DOHH2 (cell line): Measurements from ENCODE around the gene NOS3.

Experiments
- H3F3A ChIP-seq: fragments of 200-600 bp; sonication (generic), shearing (Covaris generic); 2 replicates; pipeline ENCODE4 v1.6.0; 2016; ENCODE audit warnings: antibody characterized with exemption, mild to moderate bottlenecking; ENCODE audit not compliant: control insufficient read depth, insufficient read depth
- H3K27ac ChIP-seq: fragments of 200-600 bp; sonication (generic); 2 replicates; pipeline ENCODE4 v1.5.1; 2014; ENCODE audit warnings: low read depth, mild to moderate bottlenecking, low read length, moderate library complexity
- H3K27me3 ChIP-seq: fragments of 200-600 bp; sonication (generic); 2 replicates; pipeline ENCODE4 v1.6.1; 2014; ENCODE audit warnings: mild to moderate bottlenecking, low read length, mixed read lengths; ENCODE audit not compliant: control insufficient read depth
- H3K36me3 ChIP-seq: fragments of 200-600 bp; sonication (generic); 2 replicates; pipeline ENCODE4 v1.6.1; 2014; ENCODE audit warnings: mild to moderate bottlenecking, low read length, moderate library complexity, mixed read lengths; ENCODE audit not compliant: control insufficient read depth
- H3K4me1 ChIP-seq: fragments of 200-600 bp; sonication (generic); 2 replicates; pipeline ENCODE4 v1.6.1; 2014; ENCODE audit warnings: mild to moderate bottlenecking, low read length, mixed read lengths; ENCODE audit not compliant: control insufficient read depth
- H3K4me2 ChIP-seq: fragments of 200-600 bp; sonication (generic); 2 replicates; pipeline ENCODE4 v1.6.0; 2014; ENCODE audit warnings: mild to moderate bottlenecking, low read length, moderate library complexity
- H3K4me3 ChIP-seq: fragments of 200-600 bp; sonication (generic); 2 replicates; pipeline ENCODE4 v1.5.1; 2014; ENCODE audit warnings: mild to moderate bottlenecking, low read length, mixed read lengths
- H3K79me2 ChIP-seq: fragments of 200-600 bp; sonication (generic); 2 replicates; pipeline ENCODE4 v1.6.1; 2014; ENCODE audit warnings: mild to moderate bottlenecking, low read length, mixed read lengths; ENCODE audit not compliant: control insufficient read depth
- H3K9me2 ChIP-seq: fragments of 200-600 bp; sonication (generic); replicated peaks from 2 replicates; pipeline ENCODE4 v1.6.1; 2014; ENCODE audit warnings: mild to moderate bottlenecking, low read length, mixed read lengths; ENCODE audit not compliant: control insufficient read depth
- H3K9me3 ChIP-seq: fragments of 200-600 bp; sonication (generic); 2 replicates; pipeline ENCODE4 v1.6.1; 2014; ENCODE audit warnings: antibody characterized with exemption, low read length, mixed read lengths; ENCODE audit not compliant: control insufficient read depth, insufficient read depth
- H4K20me1 ChIP-seq: fragments of 200-600 bp; sonication (generic); 2 replicates; pipeline ENCODE4 v1.6.0; 2014; ENCODE audit warnings: low read depth, mild to moderate bottlenecking, antibody characterized with exemption, low read length, moderate library complexity; ENCODE audit not compliant: control insufficient read depth, insufficient read depth
- CTCF ChIP-seq: fragments of 200-600 bp; sonication (generic); IDR thresholded peaks from one replicate; pipeline ENCODE4 v1.5.1; 2014; ENCODE audit warnings: antibody characterized with exemption, mild to moderate bottlenecking, low read depth, low read length; ENCODE audit not compliant: poor library complexity, severe bottlenecking
- EZH2phosphoT487 ChIP-seq: fragments of 200-600 bp; sonication (generic); IDR thresholded peaks from 2 replicates; pipeline ENCODE4 v1.6.1; 2017; ENCODE audit warnings: borderline replicate concordance, mild to moderate bottlenecking, antibody characterized with exemption, low read length, moderate library complexity, mixed read lengths

Gene NOS3

DNA sequence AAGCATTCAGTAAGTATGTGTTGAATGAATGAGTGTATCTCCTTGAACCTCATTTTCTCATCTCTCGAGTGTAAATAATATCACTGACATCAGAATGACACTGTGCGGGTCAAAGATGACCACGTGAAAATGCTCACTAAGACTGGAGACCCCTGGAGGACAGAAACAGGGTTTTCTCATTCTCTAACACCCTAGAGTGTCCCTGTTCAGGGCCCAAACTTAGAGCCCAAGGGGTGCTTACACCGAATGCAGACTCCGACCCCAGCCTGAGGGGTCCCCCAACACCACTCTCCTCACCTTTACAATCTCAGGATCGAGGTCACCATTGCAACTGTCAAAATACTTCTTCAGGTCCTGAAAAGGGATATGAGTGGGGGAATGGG, 65.5 kb downstream of the NOS3 start:
- no peaks in the 10 kb centered on the region for H3K9me2 ChIP-seq
- peaks cover 32% of the 10 kb centered on the region for H3K4me1 ChIP-seq
- peaks cover 6% of the 10 kb centered on the region; the same call in 1 of the 2 replicates for H4K20me1 ChIP-seq
- no peaks in the 10 kb centered on the region for H3K9me3 ChIP-seq
- peaks cover 18% of the 10 kb centered on the region for H3K79me2 ChIP-seq
- H3K4me2 ChIP-seq, result 0 out of 2 replicates have a peak overlapping the region, but pooled peaks have one; percentile 64
- peaks cover 7% of the 10 kb centered on the region for H3F3A ChIP-seq
- peaks cover 5% of the 10 kb centered on the region; the same call in 1 of the 2 replicates for H3K36me3 ChIP-seq
- no peaks in the 10 kb centered on the region for H3K27me3 ChIP-seq
- no peak overlapping the region for H3K27ac ChIP-seq
- peak; percentile 16 for TF ChIP-seq CTCF
- TF ChIP-seq EZH2phosphoT487, result no peak
- H3K4me3 ChIP-seq, result no peak overlapping the region

DNA sequence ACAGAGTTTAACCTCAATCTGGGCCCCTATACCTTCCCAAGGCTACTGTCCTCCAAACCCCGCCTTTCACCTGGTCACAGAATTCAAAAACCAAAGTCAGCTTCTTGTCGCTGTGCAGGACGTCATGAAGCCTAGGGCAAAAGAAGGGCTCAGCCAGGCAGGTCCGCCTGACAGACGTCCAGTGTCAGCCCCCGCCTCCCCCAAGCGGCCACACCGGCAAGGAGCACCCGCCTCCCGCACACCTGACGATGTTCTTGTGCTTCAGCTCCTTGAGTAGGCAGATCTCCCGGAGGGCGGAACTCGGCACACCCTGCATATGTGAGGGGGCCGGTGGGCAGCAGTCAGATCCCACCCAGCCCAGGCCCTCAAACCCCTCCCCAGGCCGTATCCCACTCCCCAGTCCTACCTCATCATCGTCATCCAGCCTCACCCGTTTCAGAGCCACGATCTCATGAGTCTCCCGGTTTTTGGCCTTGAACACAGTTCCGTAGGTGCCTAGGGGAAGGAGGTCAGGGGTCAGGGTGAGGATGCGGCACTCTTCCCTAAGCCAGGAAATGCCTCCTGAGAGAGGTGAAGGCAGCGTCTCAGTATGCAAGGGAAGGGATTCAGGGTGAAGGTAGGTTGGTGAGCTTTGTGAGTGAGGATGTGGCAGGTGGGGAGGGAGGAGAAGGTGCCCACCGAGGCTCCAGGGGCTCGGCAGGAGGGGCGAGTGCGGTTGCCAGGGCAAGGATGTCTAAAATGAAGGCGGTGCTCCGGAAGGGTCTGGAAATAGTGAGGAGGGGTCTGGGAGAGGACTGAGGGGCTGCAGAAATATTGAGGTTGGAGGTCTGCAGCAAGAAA, 66.1 kb downstream of the NOS3 start:
- Histone ChIP-seq H3K36me3 (peaks cover 9% of the 10 kb centered on the region), H3K4me1 (peaks cover 34% of the 10 kb centered on the region), H3K9me3 (no peaks in the 10 kb centered on the region), H3K9me2 (no peaks in the 10 kb centered on the region), H4K20me1 (peaks cover 7% of the 10 kb centered on the region; the same call in 1 of the 2 replicates), H3K79me2 (peaks cover 24% of the 10 kb centered on the region), H3K4me2 (peak overlapping the region; percentile 64), H3K27ac (no peak overlapping the region), H3F3A (peaks cover 7% of the 10 kb centered on the region), H3K27me3 (no peaks in the 10 kb centered on the region), H3K4me3 (peak overlapping the region; percentile 89)
- TF ChIP-seq CTCF, result no peak

GRCh38 chr7:151057506-151057988, 66.7 kb downstream of the NOS3 start, which contains the start of gene CDK5:
Gene CDK5, minus strand, starts transcription at chr7:151057897. Its CDS starts 49 bp downstream, at chr7:151057848.
- peaks cover 30% of the 10 kb centered on the region for H3K79me2 ChIP-seq
- no peak for TF ChIP-seq EZH2phosphoT487
- no peak for TF ChIP-seq CTCF
- H3K4me3 ChIP-seq, result peak within 1 kb of the TSS; percentile 89
- peak within 1 kb of the TSS; percentile 97 for H3K4me2 ChIP-seq
- no peaks in the 10 kb centered on the region for H3K27me3 ChIP-seq
- H3K9me2 ChIP-seq, result no peaks in the 10 kb centered on the region
- no peaks in the 10 kb centered on the region for H3K9me3 ChIP-seq
- peaks cover 7% of the 10 kb centered on the region for H3F3A ChIP-seq
- peaks cover 7% of the 10 kb centered on the region; the same call in 1 of the 2 replicates for H4K20me1 ChIP-seq
- H3K36me3 ChIP-seq, result peaks cover 16% of the 10 kb centered on the region
- H3K27ac ChIP-seq, result peak within 1 kb of the TSS; percentile 61
- H3K4me1 ChIP-seq, result peaks cover 34% of the 10 kb centered on the region
